Tibial nerve (tissue), 4 donors: ENCODE data around the gene AMOTL1. TPM values are rescaled to one million over a fixed set of nuclear protein-coding genes. Genes with fewer than 3 reads are reported as not detected.
"Not testable (repeated sequence)": the region's sequence is repeated elsewhere in the genome, so short reads cannot be mapped to it uniquely, and the experiment has no call there.

Experiments
- DNase-seq, 2 donors: peaks; one replicate each; pipeline ENCODE4 v3.0.0-alpha.2; 2019; ENCODE audit warnings: low spot score in 2 of 2
- H3K27ac ChIP-seq, 4 donors: fragments of 200-600 bp; sonication (generic) in 3 of 4; one replicate each; pipeline ENCODE4 v1.5.1; 2017 to 2019; ENCODE audit warnings: mild to moderate bottlenecking in 1 of 4
- H3K27me3 ChIP-seq, 2 donors: fragments of 200-600 bp; sonication (generic) in 1 of 2; one replicate each; pipeline versions ENCODE4 v1.5.1 to v1.6.0; 2017 to 2019
- H3K36me3 ChIP-seq, 3 donors: fragments of 200-600 bp; sonication (generic); one replicate each; pipeline ENCODE4 v1.5.1; 2018 to 2019
- H3K4me1 ChIP-seq, 4 donors: fragments of 200-600 bp; sonication (generic) in 3 of 4; one replicate each; pipeline ENCODE4 v1.5.1; 2017 to 2019
- H3K4me3 ChIP-seq, 4 donors: fragments of 200-600 bp; sonication (generic) in 3 of 4; one replicate each; pipeline ENCODE4 v1.5.1; 2017 to 2019; ENCODE audit warnings: mild to moderate bottlenecking in 1 of 4, moderate library complexity in 1 of 4
- H3K9me3 ChIP-seq, 4 donors: fragments of 200-600 bp; sonication (generic) in 3 of 4; one replicate each; pipeline ENCODE4 v1.5.1; 2017 to 2019
- EP300 ChIP-seq, 2 donors: sonication (generic); formaldehyde crosslinking; IDR thresholded peaks; one replicate each; pipeline ENCODE4 v1.6.1; 2017; ENCODE audit warnings: antibody characterized with exemption in 2 of 2, mild to moderate bottlenecking in 1 of 2
- POLR2A ChIP-seq, 2 donors: fragments of 450-650 bp; IDR thresholded peaks; one replicate each; pipeline ENCODE4 v1.6.1; 2017; ENCODE audit warnings: antibody characterized with exemption in 2 of 2, mild to moderate bottlenecking in 2 of 2, moderate library complexity in 2 of 2
- WGBS, 2 donors: methylation state at CpG; one replicate each; pipeline ENCODE4 v1.1.5; 2018; 5-methylcytosine and 5-hydroxymethylcytosine counted together
- total RNA-seq, 4 donors: library from RNA; depleted of rRNA; stranded (reverse); fragments of >200 nt; gene quantifications; one replicate each; pipeline ENCODE4 v1.1.0, GENCODE V29; 2016
- TF ChIP-seq, protein P1 (sequence below), 5 experiments: fragments of 200-600 bp in 3 of 5; fragments of 450-650 bp in 2 of 5; sonication (generic) in 3 of 5; IDR thresholded peaks; one replicate each; pipeline ENCODE4 v1.5.1; 2016 to 2019; ENCODE audit warnings: antibody characterized with exemption in 5 of 5, mild to moderate bottlenecking in 3 of 5, moderate library complexity in 2 of 5

The AMOTL1 gene
- total RNA-seq, 4 donors from 2014 or later = 46.5 to 58.0 (median 51.9) TPM

DNA sequence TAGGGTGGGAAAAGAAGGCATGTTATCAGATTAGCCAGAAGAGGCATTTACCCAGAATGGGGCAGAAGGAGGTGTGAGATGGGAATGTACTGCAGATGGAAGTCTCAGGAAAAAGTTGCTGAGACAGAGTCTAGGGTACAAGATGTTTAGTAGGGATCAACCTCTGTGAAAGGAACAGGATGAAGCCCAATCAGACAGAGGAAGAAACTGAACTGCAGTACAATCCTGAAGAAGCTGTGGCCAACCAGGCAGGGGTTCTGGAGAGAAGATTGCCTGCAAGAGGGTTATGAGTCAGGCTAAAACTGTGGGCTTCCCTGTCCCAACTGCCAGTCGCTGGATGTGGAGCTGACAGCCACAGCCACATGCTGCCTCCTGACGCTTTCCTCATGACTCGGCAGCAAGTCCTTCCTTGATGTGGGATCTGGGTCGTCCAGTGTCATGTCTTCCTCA lies 141.2 kb downstream of the AMOTL1 start:
- H3K27ac ChIP-seq = no peak overlapping the region
- peaks cover 0 to 3% (median 0%) of the 10 kb centered on the region in 4 donors for H3K9me3 ChIP-seq
- no peaks in the 10 kb centered on the region for H3K4me1 ChIP-seq
- no peak overlapping the region for H3K4me3 ChIP-seq
- no peak for DNase-seq
- H3K36me3 ChIP-seq = no peaks in the 10 kb centered on the region
- 85 to 88% methylated on average over 4 of the region's 4 CpGs for WGBS, 2 donors
- H3K27me3 ChIP-seq = no peaks in the 10 kb centered on the region
- TF ChIP-seq, protein P1, sequence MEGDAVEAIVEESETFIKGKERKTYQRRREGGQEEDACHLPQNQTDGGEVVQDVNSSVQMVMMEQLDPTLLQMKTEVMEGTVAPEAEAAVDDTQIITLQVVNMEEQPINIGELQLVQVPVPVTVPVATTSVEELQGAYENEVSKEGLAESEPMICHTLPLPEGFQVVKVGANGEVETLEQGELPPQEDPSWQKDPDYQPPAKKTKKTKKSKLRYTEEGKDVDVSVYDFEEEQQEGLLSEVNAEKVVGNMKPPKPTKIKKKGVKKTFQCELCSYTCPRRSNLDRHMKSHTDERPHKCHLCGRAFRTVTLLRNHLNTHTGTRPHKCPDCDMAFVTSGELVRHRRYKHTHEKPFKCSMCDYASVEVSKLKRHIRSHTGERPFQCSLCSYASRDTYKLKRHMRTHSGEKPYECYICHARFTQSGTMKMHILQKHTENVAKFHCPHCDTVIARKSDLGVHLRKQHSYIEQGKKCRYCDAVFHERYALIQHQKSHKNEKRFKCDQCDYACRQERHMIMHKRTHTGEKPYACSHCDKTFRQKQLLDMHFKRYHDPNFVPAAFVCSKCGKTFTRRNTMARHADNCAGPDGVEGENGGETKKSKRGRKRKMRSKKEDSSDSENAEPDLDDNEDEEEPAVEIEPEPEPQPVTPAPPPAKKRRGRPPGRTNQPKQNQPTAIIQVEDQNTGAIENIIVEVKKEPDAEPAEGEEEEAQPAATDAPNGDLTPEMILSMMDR (IDR thresholded peaks at IDR 0.05) = no peak
- TF ChIP-seq EP300 (IDR thresholded peaks at IDR 0.05) (no peak), POLR2A (IDR thresholded peaks at IDR 0.05) (no peak)

DNA sequence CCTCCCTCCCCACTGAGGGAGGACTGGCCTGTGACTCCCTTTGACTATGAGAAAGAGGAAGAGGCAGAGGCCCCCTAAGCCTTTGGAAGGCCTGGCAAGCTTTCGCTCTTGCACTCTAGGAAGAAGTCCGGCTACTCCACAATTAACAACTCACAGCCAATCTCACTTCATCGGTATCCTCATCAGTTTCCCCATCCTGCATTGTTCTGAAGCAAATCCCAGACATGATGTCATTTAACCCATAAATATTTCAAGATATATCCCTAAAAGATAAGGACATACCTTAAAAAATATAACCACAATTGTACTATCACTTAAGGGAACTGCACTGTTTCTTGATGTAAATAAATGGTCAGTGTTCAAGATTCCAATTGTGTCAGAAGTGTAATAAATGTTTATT lies 142.1 kb downstream of the AMOTL1 start:
- TF ChIP-seq POLR2A (IDR thresholded peaks at IDR 0.05) (no peak), EP300 (IDR thresholded peaks at IDR 0.05) (no peak)
- TF ChIP-seq, protein P1 (IDR thresholded peaks at IDR 0.05) = no peak
- Histone ChIP-seq H3K9me3 (peaks cover 0 to 3% (median 0%) of the 10 kb centered on the region in 4 donors), H3K4me3 (no peak overlapping the region), H3K27me3 (no peaks in the 10 kb centered on the region), H3K27ac (no peak overlapping the region), H3K36me3 (no peaks in the 10 kb centered on the region), H3K4me1 (no peaks in the 10 kb centered on the region)
- WGBS, 2 donors = 53 to 87% methylated on average over 3 of the region's 3 CpGs
- no peak for DNase-seq

DNA sequence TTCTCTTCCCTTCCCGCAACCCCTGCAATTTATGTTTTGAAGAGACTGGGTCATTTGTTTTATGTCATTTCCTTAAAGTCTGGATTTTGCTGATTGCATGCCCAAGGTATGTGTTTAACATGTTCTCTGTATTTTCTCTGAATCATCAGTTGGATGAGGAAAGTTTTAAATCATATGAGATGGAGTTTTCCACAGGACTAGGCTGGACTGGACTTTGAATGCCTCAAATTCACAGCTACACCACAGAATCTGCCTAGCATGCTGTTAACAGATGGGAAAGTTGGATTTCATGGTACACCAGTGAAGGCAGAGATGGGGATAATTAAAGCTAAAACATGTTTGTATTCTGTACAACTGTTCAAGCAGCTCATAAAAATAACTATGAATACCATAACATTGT lies 142.6 kb downstream of the AMOTL1 start:
- no peak for DNase-seq
- H3K27me3 ChIP-seq = no peaks in the 10 kb centered on the region
- H3K36me3 ChIP-seq = no peaks in the 10 kb centered on the region
- 0% methylated on average over 1 of the region's 1 CpG for WGBS, 2 donors
- no peak overlapping the region for H3K4me3 ChIP-seq
- no peaks in the 10 kb centered on the region for H3K9me3 ChIP-seq
- H3K27ac ChIP-seq = no peak overlapping the region
- no peaks in the 10 kb centered on the region for H3K4me1 ChIP-seq
- TF ChIP-seq, protein P1 (IDR thresholded peaks at IDR 0.05) = no peak
- TF ChIP-seq POLR2A (IDR thresholded peaks at IDR 0.05) (no peak), EP300 (IDR thresholded peaks at IDR 0.05) (no peak)

DNA sequence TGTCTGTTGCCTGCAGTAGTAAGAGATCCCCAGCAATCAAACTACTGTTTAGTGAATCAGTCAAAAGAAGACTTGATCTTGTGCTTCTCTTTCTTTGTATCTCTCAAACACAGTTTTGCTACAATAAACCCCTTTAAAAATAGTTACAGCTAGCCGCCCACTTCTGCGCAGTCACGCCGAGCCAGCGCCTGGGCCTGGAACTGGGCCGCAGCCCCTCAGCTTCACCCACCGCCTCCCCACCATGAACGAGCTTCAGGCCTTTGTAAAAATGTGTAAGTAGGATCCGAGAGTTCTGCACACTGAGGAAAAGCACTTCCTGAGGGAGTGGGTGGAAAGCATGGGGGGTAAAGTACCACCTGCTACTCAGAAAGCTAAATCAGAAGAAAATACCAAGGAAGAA lies 144.7 kb downstream of the AMOTL1 start:
- TF ChIP-seq EP300 (IDR thresholded peaks at IDR 0.05) = no peak
- Histone ChIP-seq H3K27me3 (no peaks in the 10 kb centered on the region), H3K9me3 (no peaks in the 10 kb centered on the region), H3K27ac (no peak overlapping the region), H3K4me3 (no peak overlapping the region), H3K4me1 (no peaks in the 10 kb centered on the region), H3K36me3 (no peaks in the 10 kb centered on the region)
- DNase-seq = no peak
- 93% methylated on average over 9 of the region's 9 CpGs for WGBS, 2 donors

DNA sequence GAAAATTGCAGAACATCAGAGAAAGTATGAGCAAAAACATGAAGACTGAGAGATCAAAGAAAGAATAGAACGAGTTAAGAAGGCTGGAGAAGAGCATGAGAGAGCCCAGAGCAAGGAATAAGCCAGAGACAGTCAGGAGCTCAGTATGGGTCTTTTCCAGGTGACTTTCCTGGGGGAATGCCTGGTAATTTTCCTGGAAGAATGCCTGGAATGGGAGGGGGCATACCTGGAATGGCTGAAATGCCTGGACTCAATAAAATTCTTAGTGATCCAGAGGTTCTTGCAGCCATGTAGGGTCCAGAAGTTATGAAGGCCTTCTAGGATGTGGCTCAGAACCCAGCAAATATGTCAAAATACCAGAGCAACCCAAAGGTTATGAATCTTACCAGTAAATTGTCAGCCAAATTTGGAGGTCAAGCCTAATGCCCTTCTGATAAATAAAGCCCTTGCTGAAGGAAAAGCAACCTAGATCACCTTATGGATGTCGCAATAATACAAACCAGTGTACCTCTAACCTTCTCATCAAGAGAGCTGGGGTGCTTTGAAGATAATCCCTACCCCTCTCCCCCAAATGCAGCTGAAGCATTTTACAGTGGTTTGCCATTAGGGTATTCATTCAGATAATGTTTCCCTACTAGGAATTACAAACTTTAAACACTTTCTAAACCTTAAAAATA lies 145.7 kb downstream of the AMOTL1 start:
- DNase-seq, H3K36me3 ChIP-seq, H3K27me3 ChIP-seq, H3K4me1 ChIP-seq, H3K4me3 ChIP-seq, H3K9me3 ChIP-seq, H3K27ac ChIP-seq: not testable (repeated sequence)
- WGBS, 2 donors = 96 to 98% methylated on average over 2 of the region's 2 CpGs

DNA sequence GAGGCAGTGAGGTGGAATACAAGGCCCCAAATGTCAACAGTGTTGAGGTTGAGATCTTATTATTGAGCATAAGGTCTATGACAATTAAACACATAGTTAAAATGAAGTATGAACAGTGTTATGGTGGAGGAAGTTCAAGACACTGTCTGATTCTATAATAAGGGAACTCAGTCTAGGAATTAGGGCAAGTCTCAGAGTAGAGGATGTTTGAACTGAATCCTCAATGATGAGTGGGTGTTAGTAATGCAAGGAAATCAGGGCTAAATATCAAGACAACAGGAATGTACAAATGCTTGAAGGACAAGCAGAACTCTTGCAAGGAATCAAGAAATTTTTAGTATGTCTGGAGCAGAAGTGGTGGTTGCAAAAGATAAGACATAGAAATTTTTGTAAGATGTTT lies 152.2 kb downstream of the AMOTL1 start:
- Histone ChIP-seq H3K4me3 (no peak overlapping the region), H3K27ac (no peak overlapping the region), H3K27me3 (no peaks in the 10 kb centered on the region), H3K4me1 (peaks cover 0 to 7% (median 2%) of the 10 kb centered on the region in 4 donors), H3K9me3 (no peaks in the 10 kb centered on the region), H3K36me3 (no peaks in the 10 kb centered on the region)
- no peak for DNase-seq
- TF ChIP-seq POLR2A (IDR thresholded peaks at IDR 0.05) (no peak), EP300 (IDR thresholded peaks at IDR 0.05) (no peak)
- TF ChIP-seq, protein P1 (IDR thresholded peaks at IDR 0.05) = no peak
